PC-3 (cell line): ENCODE data around the gene TSEN54.

Experiments
- EZH2 ChIP-seq: fragments of 300-600 bp; sonication (generic); IDR thresholded peaks from one replicate; pipeline ENCODE4 v1.6.1; 2017; ENCODE audit warnings: antibody characterized with exemption, mild to moderate bottlenecking, low read length; ENCODE audit not compliant: unreplicated experiment
- EZH2phosphoT487 ChIP-seq: fragments of 300-600 bp; sonication (generic); IDR thresholded peaks from 2 replicates; pipeline ENCODE4 v1.6.1; 2018; ENCODE audit warnings: mild to moderate bottlenecking, antibody characterized with exemption, low read length, borderline replicate concordance
- TF ChIP-seq, protein P1 (sequence below): fragments of 300-600 bp; sonication (generic); conservative IDR thresholded peaks from 2 replicates; pipeline ENCODE4 v1.5.1; 2017; ENCODE audit warnings: antibody characterized with exemption, low read depth, mild to moderate bottlenecking, low read length

DNA sequence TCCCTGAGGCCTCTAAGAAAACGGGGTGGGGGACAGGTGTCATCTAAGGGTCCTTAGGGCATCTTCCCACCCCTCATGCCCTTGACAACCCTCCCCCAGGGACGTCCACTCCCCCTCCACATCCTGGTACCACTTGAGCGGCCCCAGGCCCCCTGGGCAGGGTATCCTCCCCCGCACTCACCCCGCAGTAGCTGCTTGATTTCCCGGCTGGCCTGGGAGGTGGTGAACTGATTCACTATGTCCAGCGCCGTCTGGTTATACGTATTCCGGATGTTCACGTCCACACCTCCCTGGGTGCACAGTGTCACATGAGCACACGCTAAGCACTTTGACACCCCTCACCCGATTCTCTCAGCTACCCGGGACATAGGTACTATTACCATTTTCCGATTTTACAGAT lies 10.7 kb upstream of the TSEN54 start:
- TF ChIP-seq, protein P1, sequence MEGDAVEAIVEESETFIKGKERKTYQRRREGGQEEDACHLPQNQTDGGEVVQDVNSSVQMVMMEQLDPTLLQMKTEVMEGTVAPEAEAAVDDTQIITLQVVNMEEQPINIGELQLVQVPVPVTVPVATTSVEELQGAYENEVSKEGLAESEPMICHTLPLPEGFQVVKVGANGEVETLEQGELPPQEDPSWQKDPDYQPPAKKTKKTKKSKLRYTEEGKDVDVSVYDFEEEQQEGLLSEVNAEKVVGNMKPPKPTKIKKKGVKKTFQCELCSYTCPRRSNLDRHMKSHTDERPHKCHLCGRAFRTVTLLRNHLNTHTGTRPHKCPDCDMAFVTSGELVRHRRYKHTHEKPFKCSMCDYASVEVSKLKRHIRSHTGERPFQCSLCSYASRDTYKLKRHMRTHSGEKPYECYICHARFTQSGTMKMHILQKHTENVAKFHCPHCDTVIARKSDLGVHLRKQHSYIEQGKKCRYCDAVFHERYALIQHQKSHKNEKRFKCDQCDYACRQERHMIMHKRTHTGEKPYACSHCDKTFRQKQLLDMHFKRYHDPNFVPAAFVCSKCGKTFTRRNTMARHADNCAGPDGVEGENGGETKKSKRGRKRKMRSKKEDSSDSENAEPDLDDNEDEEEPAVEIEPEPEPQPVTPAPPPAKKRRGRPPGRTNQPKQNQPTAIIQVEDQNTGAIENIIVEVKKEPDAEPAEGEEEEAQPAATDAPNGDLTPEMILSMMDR: no peak
- no peak for TF ChIP-seq EZH2
- TF ChIP-seq EZH2phosphoT487: no peak
